ENCODE measurements around the gene PTPN9.

The PTPN9 gene

DNA sequence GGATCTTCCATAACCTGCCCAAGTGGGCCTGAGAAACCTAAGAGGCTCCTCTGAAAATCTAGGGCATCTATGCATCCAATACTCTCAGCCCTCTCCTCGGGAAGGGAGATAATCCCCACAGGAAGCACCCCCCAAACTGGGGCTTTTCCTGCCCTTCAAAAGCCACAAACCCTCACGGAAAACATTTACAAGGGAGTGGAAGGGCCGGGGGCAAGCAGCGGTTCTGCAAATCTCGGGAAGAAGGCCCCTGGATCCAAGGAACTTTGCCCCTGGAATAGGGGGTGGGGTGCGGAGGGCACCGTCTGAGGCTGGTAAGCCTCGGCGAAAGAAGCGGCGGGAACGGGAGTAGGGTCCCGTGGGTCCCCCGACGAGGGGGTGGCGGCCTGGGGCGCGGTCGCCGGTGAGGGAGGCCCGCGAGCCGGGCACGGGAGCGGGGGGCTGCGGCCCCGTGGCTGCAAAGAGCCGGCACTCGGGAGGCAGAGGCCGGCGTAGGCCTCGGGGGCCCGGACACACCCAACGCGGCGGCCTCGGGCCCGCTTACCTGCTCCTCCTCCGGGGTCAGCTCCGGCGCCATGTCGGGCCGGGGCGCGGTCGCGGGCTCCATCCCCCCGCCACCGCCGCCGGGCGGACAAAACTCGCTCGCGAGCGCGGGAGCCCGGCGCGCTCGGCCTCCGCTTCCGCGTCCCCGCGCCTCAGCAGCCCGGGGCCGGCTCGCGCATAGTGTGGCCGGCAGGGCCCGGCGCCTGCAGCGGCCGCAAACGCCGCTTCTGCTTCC lies 755 bp downstream of the PTPN9 start:
- Histone ChIP-seq H3K79me2 (ENCODE audit: low read length) (peaks cover 19% of the 10 kb centered on the region), H3K27ac (ENCODE audit: low read length) (peak overlapping the region; percentile 27; the same call in 1 of the 2 replicates), H3K9me2 (replicated peaks; ENCODE audit: insufficient read depth, low read length) (no peaks in the 10 kb centered on the region), H3K9ac (ENCODE audit: low read length) (peak overlapping the region; percentile 84), H3F3A (ENCODE audit: insufficient read depth, low read length) (peaks cover 3% of the 10 kb centered on the region; the same call in 1 of the 2 replicates), H3K4me2 (ENCODE audit: low read depth, low read length) (peak overlapping the region; percentile 89), H2AFZ (ENCODE audit: low read length) (peak overlapping the region; percentile 94), H3K4me1 (ENCODE audit: low read length) (peaks cover 10% of the 10 kb centered on the region; the same call in 1 of the 2 replicates), H3K4me3 (ENCODE audit: low read length) (peak overlapping the region; percentile 86), H3K27me3 (replicated peaks; ENCODE audit: insufficient read depth, low read length) (no peaks in the 10 kb centered on the region), H4K20me1 (ENCODE audit: insufficient read depth, low read length) (no peaks in the 10 kb centered on the region), H3K9me3 (replicated peaks; ENCODE audit: insufficient read depth, low read length) (no peaks in the 10 kb centered on the region), H3K36me3 (replicated peaks; ENCODE audit: insufficient read depth, low read length) (no peaks in the 10 kb centered on the region)
- DNase-seq: peak; percentile 50
- no peak for TF ChIP-seq EZH2 (optimal IDR thresholded peaks at IDR 0.05; ENCODE audit: low read depth, low read length)
- TF ChIP-seq EZH2phosphoT487 (IDR thresholded peaks at IDR 0.05; ENCODE audit: low read length): no peak

DNA sequence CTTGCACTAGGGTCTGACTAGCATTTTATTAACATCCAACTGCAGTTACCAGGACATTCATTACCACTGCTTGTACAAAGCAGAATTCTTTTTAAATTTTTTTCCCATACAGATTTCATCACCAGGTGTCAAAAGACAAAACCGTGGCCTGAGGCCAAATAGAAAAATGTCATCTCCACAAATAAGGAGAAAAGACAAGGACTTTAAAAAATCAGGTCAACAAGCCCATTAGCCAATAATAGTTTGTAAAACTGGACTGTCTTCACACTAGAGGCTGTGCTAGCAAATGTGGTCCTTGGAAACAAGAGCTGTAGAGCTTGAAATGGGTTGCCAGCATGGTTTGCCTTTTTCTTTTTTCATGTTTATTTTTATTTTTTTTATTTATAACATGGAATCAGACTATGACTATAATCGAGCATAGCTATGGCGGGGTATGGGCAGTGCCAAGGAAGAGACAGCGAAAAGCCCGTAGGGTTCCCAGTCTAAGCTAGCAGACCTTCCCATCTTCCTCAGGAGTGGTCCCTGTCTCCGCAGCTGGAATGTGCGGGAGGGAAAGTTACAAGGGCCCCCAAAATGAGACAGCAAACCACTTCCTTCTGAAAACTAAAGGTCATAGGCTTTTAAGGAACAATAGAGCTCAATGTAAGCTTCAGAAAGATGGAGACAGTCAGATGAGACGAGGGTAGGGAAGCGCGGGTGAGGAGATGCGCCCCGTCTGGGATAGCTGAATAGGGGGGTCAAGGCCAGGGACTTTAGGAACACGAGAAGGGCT lies 1.5 kb downstream of the PTPN9 start:
- TF ChIP-seq EZH2phosphoT487 (IDR thresholded peaks at IDR 0.05; ENCODE audit: low read length) (no peak), EZH2 (optimal IDR thresholded peaks at IDR 0.05; ENCODE audit: low read depth, low read length) (no peak)
- Histone ChIP-seq H3K9me2 (replicated peaks; ENCODE audit: insufficient read depth, low read length) (no peaks in the 10 kb centered on the region), H3F3A (ENCODE audit: insufficient read depth, low read length) (peaks cover 3% of the 10 kb centered on the region; the same call in 1 of the 2 replicates), H3K36me3 (replicated peaks; ENCODE audit: insufficient read depth, low read length) (no peaks in the 10 kb centered on the region), H3K9me3 (replicated peaks; ENCODE audit: insufficient read depth, low read length) (no peaks in the 10 kb centered on the region), H3K27me3 (replicated peaks; ENCODE audit: insufficient read depth, low read length) (no peaks in the 10 kb centered on the region), H3K79me2 (ENCODE audit: low read length) (peaks cover 19% of the 10 kb centered on the region), H2AFZ (ENCODE audit: low read length) (peak overlapping the region; percentile 91), H4K20me1 (ENCODE audit: insufficient read depth, low read length) (no peaks in the 10 kb centered on the region), H3K4me1 (ENCODE audit: low read length) (peaks cover 10% of the 10 kb centered on the region; the same call in 1 of the 2 replicates), H3K4me3 (ENCODE audit: low read length) (peak overlapping the region; percentile 86), H3K9ac (ENCODE audit: low read length) (peak overlapping the region; percentile 84; the same call in 1 of the 2 replicates), H3K4me2 (ENCODE audit: low read depth, low read length) (peak overlapping the region; percentile 89), H3K27ac (ENCODE audit: low read length) (no peak overlapping the region)
- DNase-seq: no peak

GRCh38 chr15:75573648-75574384 lies 5.3 kb downstream of the PTPN9 start:
- no peak overlapping the region for H3K27ac ChIP-seq (ENCODE audit: low read length)
- H3K4me3 ChIP-seq (ENCODE audit: low read length): no peak overlapping the region

More at GRCh38 chr15:75573648-75574384, 5.3 kb downstream of the PTPN9 start:
- Histone ChIP-seq H3K4me1 (ENCODE audit: low read length) (peaks cover 6% of the 10 kb centered on the region; the same call in 1 of the 2 replicates), H4K20me1 (ENCODE audit: insufficient read depth, low read length) (no peaks in the 10 kb centered on the region), H3K79me2 (ENCODE audit: low read length) (peaks cover 25% of the 10 kb centered on the region), H3F3A (ENCODE audit: insufficient read depth, low read length) (peaks cover 3% of the 10 kb centered on the region; the same call in 1 of the 2 replicates), H3K9ac (ENCODE audit: low read length) (no peak overlapping the region), H3K4me2 (ENCODE audit: low read depth, low read length) (no peak overlapping the region), H3K36me3 (replicated peaks; ENCODE audit: insufficient read depth, low read length) (no peaks in the 10 kb centered on the region), H3K27me3 (replicated peaks; ENCODE audit: insufficient read depth, low read length) (no peaks in the 10 kb centered on the region), H3K9me2 (replicated peaks; ENCODE audit: insufficient read depth, low read length) (no peaks in the 10 kb centered on the region), H2AFZ (ENCODE audit: low read length) (no peak overlapping the region), H3K9me3 (replicated peaks; ENCODE audit: insufficient read depth, low read length) (no peaks in the 10 kb centered on the region)
- TF ChIP-seq CTCF (IDR thresholded peaks at IDR 0.05; ENCODE audit: low read length) (no peak), EZH2 (optimal IDR thresholded peaks at IDR 0.05; ENCODE audit: low read depth, low read length) (no peak), EZH2phosphoT487 (IDR thresholded peaks at IDR 0.05; ENCODE audit: low read length) (no peak)
- no peak for DNase-seq

Data from MM.1S (cell line).